OCI-LY3 (cell line): ENCODE measurements around the gene SSC5D.

Experiments
- H2AFZ ChIP-seq: fragments of 200-600, 300-600 bp; shearing (Covaris generic); 2 replicates; pipeline ENCODE4 v1.6.0; 2014; ENCODE audit warnings: antibody characterized with exemption, low read depth, low read length
- H3K27ac ChIP-seq: fragments of 200-600, 300-600 bp; sonication (generic); 2 replicates; pipeline ENCODE4 v1.5.1; 2014; ENCODE audit warnings: mild to moderate bottlenecking, low read length, moderate library complexity, mixed read lengths
- H3K27me3 ChIP-seq: fragments of 200-600, 300-600 bp; sonication (generic); 2 replicates; pipeline ENCODE4 v1.6.1; 2014; ENCODE audit warnings: low read depth, low read length, mixed read lengths
- H3K36me3 ChIP-seq: fragments of 200-600, 300-600 bp; sonication (generic); replicated peaks from 2 replicates; pipeline ENCODE3; 2014; ENCODE audit warnings: low read depth, low read length, mixed read lengths
- H3K4me1 ChIP-seq: fragments of 300-600, 200-600 bp; sonication (generic); 2 replicates; pipeline ENCODE4 v1.6.1; 2014; ENCODE audit warnings: low read length, mixed read lengths
- H3K4me2 ChIP-seq: fragments of 200-600, 300-600 bp; sonication (generic); 2 replicates; pipeline ENCODE4 v1.6.1; 2014; ENCODE audit warnings: low read length, mixed read lengths
- H3K4me3 ChIP-seq: fragments of 300-600, 200-600 bp; sonication (generic); 2 replicates; pipeline ENCODE4 v1.5.1; 2014; ENCODE audit warnings: antibody characterized with exemption, mild to moderate bottlenecking, low read length, moderate library complexity
- H3K79me2 ChIP-seq: fragments of 300-600, 200-600 bp; shearing (Covaris generic); 2 replicates; pipeline ENCODE4 v1.6.1; 2014; ENCODE audit warnings: mild to moderate bottlenecking, low read length, mixed read lengths
- H3K9ac ChIP-seq: fragments of 300-600, 200-600 bp; shearing (Covaris generic); 2 replicates; pipeline ENCODE4 v1.6.0; 2014; ENCODE audit warnings: mild to moderate bottlenecking, low read length, moderate library complexity
- H3K9me3 ChIP-seq: fragments of 200-600, 300-600 bp; shearing (Covaris generic); 2 replicates; pipeline ENCODE4 v1.6.1; 2014; ENCODE audit warnings: low read length, mixed read lengths; ENCODE audit not compliant: insufficient read depth
- H4K20me1 ChIP-seq: fragments of 200-600, 300-600 bp; sonication (generic); 2 replicates; pipeline ENCODE4 v1.6.1; 2016; ENCODE audit warnings: low read length, mixed read lengths; ENCODE audit not compliant: insufficient read depth
- EZH2phosphoT487 ChIP-seq: fragments of 200-600 bp; shearing (Covaris generic); IDR thresholded peaks from 2 replicates; pipeline ENCODE4 v1.6.1; 2018; ENCODE audit warnings: antibody characterized with exemption, mixed run types, low read depth
- TF ChIP-seq, protein P1 (sequence below): fragments of 200-600, 300-600 bp; sonication (generic); IDR thresholded peaks from 2 replicates; pipeline ENCODE4 v1.5.1; 2014; ENCODE audit warnings: antibody characterized with exemption, low read length, low read depth

SSC5D gene

DNA sequence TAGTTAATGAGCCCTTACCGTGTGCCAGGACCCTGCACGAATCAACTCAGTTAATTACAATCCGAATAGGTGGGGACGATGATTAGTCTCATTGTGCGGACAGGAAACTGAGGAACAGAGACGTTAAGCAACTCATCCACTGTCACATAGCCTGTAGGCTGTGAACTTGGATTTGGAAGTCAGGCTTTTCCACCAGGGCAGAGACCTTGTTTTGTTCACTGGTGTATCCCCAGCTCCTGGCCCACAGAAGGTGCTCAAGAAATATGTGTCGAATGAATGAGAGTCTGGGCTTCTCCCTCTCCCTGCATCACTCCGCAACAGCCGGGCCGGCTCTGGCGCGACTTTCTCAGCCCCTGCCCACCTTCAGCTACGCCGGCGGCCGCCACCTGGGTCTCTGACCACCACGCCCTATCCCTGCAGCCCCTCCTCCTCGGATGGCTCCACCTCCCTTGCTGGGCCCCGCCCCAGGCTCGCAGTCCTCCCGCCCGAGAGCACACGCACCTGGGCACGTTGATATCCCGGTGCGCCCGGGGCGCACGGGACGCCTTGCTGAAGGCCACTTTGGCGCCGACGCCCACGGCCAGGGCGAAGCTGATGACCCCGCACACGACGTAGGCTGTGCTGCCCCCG lies 46.4 kb upstream of the SSC5D start:
- Histone ChIP-seq H4K20me1 (no peaks in the 10 kb centered on the region), H3K79me2 (no peaks in the 10 kb centered on the region), H2AFZ (no peak overlapping the region), H3K4me1 (no peaks in the 10 kb centered on the region), H3K27me3 (peaks cover 2% of the 10 kb centered on the region; the same call in 1 of the 2 replicates), H3K27ac (no peak overlapping the region), H3K4me3 (no peak overlapping the region), H3K9ac (no peak overlapping the region), H3K36me3 (no peaks in the 10 kb centered on the region), H3K4me2 (no peak overlapping the region), H3K9me3 (no peaks in the 10 kb centered on the region)
- TF ChIP-seq EZH2phosphoT487 = no peak
- TF ChIP-seq, protein P1, sequence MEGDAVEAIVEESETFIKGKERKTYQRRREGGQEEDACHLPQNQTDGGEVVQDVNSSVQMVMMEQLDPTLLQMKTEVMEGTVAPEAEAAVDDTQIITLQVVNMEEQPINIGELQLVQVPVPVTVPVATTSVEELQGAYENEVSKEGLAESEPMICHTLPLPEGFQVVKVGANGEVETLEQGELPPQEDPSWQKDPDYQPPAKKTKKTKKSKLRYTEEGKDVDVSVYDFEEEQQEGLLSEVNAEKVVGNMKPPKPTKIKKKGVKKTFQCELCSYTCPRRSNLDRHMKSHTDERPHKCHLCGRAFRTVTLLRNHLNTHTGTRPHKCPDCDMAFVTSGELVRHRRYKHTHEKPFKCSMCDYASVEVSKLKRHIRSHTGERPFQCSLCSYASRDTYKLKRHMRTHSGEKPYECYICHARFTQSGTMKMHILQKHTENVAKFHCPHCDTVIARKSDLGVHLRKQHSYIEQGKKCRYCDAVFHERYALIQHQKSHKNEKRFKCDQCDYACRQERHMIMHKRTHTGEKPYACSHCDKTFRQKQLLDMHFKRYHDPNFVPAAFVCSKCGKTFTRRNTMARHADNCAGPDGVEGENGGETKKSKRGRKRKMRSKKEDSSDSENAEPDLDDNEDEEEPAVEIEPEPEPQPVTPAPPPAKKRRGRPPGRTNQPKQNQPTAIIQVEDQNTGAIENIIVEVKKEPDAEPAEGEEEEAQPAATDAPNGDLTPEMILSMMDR = no peak

DNA sequence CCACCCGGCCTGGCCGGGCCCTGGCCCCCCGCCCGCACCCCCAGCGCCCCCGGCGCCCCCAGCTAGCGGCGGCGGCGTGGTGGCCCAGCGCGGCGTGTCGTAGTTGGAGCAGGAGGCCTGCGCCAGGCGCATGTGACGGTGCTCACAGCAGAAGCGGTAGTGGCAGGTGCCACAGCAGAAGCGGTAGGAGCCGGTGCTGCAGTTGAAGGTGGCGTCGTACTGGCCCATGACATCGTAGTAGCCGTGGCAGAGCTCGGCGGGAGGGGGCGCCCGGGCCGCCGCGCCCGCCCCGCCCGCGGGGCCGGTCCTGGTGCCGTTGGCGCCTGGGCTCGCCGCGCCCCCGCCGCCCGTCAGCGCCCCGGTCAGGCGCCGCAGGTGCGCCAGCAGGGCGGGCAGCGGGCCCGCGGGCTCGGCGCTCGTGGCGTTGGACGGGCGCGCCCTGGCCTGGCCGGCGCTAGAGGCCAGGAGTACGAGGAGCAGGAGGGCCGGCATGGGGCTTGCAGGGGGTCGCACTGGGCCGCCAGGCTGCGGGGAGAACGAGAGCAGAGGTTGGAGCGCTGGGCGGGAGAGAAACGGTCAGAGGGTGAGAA lies 45.8 kb upstream of the SSC5D start:
- TF ChIP-seq, protein P1 = no peak
- TF ChIP-seq EZH2phosphoT487 = no peak
- no peaks in the 10 kb centered on the region for H3K27me3 ChIP-seq

DNA sequence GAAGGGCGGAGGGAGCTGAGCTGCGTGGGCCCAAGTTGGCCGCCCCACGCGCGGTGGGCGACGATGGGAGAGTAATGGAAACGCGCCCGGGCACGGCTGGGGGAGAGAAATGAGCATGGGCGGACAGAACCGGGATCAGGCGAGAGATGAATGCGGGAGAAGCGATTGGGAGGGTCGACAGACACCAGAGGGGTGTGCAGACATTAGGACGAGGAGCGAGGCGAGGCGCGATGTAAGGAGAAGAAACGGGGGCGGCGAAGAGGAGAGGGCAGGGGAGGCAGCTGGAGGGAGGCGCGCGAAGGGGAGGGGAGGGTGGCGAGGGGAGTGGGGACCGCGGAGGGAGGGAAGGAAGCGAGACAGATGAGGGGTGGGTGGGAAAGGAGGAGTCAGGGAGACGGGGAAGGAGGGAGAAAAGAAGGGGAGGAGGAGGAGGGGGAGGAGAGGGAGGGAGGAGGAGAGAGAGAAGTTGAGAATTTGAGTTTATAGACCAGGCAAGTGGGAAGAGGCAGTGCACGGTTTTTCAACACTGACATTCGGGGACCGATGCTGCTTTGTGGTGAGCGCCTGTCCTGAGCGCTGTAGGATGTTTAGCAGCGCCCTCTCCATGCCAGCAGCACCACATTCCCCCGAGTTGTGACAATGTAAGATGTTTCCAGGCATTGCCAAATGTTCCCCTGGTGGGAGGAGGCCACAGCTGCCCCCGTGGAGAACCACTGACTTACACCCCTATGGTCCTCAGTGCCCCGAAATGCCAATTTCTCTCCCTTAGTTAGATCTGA lies 45.0 kb upstream of the SSC5D start, which contains the start of gene SHISA7:
SHISA7 (minus strand) TSS at position 256 of the 779 bp plus-strand sequence. CDS start 437 bp downstream, outside the sequence.
- H3K79me2 ChIP-seq = no peaks in the 10 kb centered on the region
- no peaks in the 10 kb centered on the region for H3K9me3 ChIP-seq
- H3K27me3 ChIP-seq = no peaks in the 10 kb centered on the region
- H3K27ac ChIP-seq = no peak within 1 kb of the TSS
- H2AFZ ChIP-seq = no peak within 1 kb of the TSS
- no peaks in the 10 kb centered on the region for H3K36me3 ChIP-seq
- H4K20me1 ChIP-seq = no peaks in the 10 kb centered on the region
- H3K9ac ChIP-seq = no peak within 1 kb of the TSS
- H3K4me3 ChIP-seq = no peak within 1 kb of the TSS
- no peak within 1 kb of the TSS for H3K4me2 ChIP-seq
- no peaks in the 10 kb centered on the region for H3K4me1 ChIP-seq
- no peak for TF ChIP-seq EZH2phosphoT487
- TF ChIP-seq, protein P1 = no peak

More for the DNA sequence above, 45.8 kb upstream of the SSC5D start:
- H3K9ac ChIP-seq = no peak overlapping the region
- no peak overlapping the region for H3K4me3 ChIP-seq
- no peaks in the 10 kb centered on the region for H3K79me2 ChIP-seq
- no peaks in the 10 kb centered on the region for H3K36me3 ChIP-seq
- no peak overlapping the region for H3K27ac ChIP-seq
- H3K4me2 ChIP-seq = no peak overlapping the region
- no peaks in the 10 kb centered on the region for H4K20me1 ChIP-seq
- no peaks in the 10 kb centered on the region for H3K9me3 ChIP-seq
- no peaks in the 10 kb centered on the region for H3K4me1 ChIP-seq
- H2AFZ ChIP-seq = no peak overlapping the region
